GM12801 (cell line): ENCODE data around the gene LGALS13.

Experiments used
- TF ChIP-seq, protein P1 (sequence below): IDR thresholded peaks from one replicate; pipeline ENCODE4 v1.5.1; 2011; ENCODE audit warnings: control low read depth; ENCODE audit not compliant: insufficient read length; ENCODE audit errors: extremely low read depth

Gene LGALS13

DNA sequence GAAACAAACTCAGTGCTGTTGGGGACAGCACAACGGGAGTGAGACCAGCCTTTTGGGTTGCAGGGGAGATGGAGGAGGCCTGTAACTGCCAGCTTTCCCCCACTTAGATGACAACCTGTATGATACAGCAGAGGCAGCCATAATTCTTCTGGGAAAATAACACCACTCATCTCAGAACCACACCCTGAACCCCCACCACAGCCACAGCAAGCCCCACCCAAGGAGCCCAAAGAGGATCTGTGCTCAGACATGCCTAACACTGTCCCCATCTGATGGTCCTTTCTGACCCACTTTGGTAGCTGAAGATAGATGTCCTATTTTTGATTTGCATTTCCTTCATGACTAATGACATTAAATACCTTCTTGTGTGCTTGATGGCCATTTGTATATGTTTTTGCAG is 15.4 kb downstream of the LGALS13 start:
- TF ChIP-seq, protein P1, sequence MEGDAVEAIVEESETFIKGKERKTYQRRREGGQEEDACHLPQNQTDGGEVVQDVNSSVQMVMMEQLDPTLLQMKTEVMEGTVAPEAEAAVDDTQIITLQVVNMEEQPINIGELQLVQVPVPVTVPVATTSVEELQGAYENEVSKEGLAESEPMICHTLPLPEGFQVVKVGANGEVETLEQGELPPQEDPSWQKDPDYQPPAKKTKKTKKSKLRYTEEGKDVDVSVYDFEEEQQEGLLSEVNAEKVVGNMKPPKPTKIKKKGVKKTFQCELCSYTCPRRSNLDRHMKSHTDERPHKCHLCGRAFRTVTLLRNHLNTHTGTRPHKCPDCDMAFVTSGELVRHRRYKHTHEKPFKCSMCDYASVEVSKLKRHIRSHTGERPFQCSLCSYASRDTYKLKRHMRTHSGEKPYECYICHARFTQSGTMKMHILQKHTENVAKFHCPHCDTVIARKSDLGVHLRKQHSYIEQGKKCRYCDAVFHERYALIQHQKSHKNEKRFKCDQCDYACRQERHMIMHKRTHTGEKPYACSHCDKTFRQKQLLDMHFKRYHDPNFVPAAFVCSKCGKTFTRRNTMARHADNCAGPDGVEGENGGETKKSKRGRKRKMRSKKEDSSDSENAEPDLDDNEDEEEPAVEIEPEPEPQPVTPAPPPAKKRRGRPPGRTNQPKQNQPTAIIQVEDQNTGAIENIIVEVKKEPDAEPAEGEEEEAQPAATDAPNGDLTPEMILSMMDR, result no peak

DNA sequence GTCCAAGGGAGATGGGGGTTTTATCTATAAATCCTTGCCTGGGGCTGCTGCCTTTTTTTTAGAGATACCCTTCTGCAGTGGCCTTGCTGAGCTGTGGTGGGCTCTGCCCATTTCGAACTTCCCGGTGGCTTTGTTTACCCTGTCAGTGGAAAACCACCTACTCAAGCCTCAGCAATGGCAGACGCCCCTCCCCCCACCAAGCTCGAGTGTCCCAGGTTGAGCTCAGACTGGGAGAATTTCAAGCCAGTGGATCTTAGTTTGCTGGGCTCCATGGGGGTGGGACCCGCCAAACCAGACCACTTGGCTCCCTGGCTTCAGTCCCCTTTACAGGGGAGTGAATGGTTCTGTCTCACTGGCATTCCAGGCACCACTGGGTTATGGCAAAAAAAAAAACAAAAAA is 21.6 kb downstream of the LGALS13 start:
- TF ChIP-seq, protein P1, result no peak

- TF ChIP-seq, protein P1, result no peak
These were observed 28.9 kb downstream of the LGALS13 start for GRCh38 chr19:39631178-39631577.

GRCh38 chr19:39631626-39632025 is 29.3 kb downstream of the LGALS13 start:
- TF ChIP-seq, protein P1, result no peak

- TF ChIP-seq, protein P1, result no peak
These were observed 35.6 kb downstream of the LGALS13 start for GRCh38 chr19:39637891-39638290.

DNA sequence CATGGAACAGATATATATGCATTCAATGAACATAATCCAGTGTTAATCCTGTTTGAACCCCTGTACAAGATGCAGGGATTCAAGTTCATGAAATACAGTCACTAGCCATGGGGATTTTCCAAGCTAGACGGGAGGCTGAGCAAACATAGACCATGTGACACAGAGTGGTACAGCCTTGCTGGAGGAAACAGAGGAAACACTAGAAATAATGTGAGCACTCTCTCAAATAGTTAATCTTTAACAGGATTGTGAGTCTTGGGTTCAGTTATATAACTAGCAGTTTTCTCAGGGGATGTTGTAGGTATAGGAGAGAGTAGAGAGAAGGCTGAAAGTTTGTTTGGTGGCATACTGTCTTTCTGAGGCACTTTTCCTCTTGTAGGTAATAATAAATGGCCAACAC is 39.4 kb downstream of the LGALS13 start:
- TF ChIP-seq, protein P1, result no peak

DNA sequence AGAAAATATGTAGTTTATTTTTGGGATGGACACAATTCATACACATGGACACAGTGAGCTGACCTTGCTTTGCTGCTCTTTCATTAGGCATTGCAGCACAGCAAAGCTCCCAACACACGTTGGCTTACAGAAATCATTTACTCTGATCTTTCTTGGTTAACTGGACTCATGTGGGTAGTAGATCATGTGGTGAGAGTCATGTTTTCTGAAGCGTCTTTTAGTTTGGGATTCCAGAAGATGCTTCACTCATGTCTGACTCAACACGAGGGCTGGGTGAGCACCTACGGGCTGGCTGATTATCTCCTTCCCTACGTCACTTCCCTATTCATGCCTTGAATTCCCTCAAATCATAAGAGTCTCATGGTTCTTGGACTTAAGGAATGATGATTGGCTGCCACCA is 41.3 kb downstream of the LGALS13 start:
- TF ChIP-seq, protein P1, result no peak
